ENCODE data around the gene CCDC137.

The CCDC137 gene

GRCh38 chr17:81652906-81653771 is 13.4 kb upstream of the CCDC137 start:
- DNase-seq, result no peak

- DNase-seq, result no peak
Measured at GRCh38 chr17:81655378-81656117, 11.0 kb upstream of the CCDC137 start.

GRCh38 chr17:81656118-81656743 is 10.3 kb upstream of the CCDC137 start, which contains the start of gene PDE6G:
PDE6G (minus strand) TSS chr17:81656542; CDS start chr17:81653305, 3,237 bp downstream.
- no peak for DNase-seq

- no peak for DNase-seq
Measured at GRCh38 chr17:81656835-81657234, 9.7 kb upstream of the CCDC137 start.

- no peak for DNase-seq
Measured at GRCh38 chr17:81659038-81659437, 7.5 kb upstream of the CCDC137 start.

GRCh38 chr17:81660441-81660840 is 6.1 kb upstream of the CCDC137 start:
- DNase-seq, result no peak

- DNase-seq, result no peak
Measured at GRCh38 chr17:81662002-81662401, 4.5 kb upstream of the CCDC137 start.

GRCh38 chr17:81664051-81664470 is 2.5 kb upstream of the CCDC137 start:
- no peak for DNase-seq

- DNase-seq, result peak; percentile 83
Measured at GRCh38 chr17:81665205-81666091, 1.1 kb upstream of the CCDC137 start.

GRCh38 chr17:81666092-81666341 is 520 bp upstream of the CCDC137 start:
- no peak for DNase-seq

GRCh38 chr17:81667754-81668153 is 1.2 kb downstream of the CCDC137 start:
- no peak for DNase-seq

- no peak for DNase-seq
Measured at GRCh38 chr17:81672504-81672903, 6.0 kb downstream of the CCDC137 start.

GRCh38 chr17:81672954-81673353 is 6.4 kb downstream of the CCDC137 start:
- DNase-seq, result no peak

GRCh38 chr17:81673561-81674258 is 7.2 kb downstream of the CCDC137 start:
- no peak for DNase-seq

- DNase-seq, result peak; percentile 75
Measured at GRCh38 chr17:81675515-81676221, 9.1 kb downstream of the CCDC137 start.

- no peak for DNase-seq
Measured at GRCh38 chr17:81676906-81677305, 10.4 kb downstream of the CCDC137 start.

GRCh38 chr17:81680150-81680549 is 13.6 kb downstream of the CCDC137 start:
- DNase-seq, result no peak

GRCh38 chr17:81681672-81682071 is 15.1 kb downstream of the CCDC137 start:
- no peak for DNase-seq

- DNase-seq, result no peak
Measured at GRCh38 chr17:81682565-81683207, 16.1 kb downstream of the CCDC137 start.

- DNase-seq, result no peak
Measured at GRCh38 chr17:81683208-81683583, 16.7 kb downstream of the CCDC137 start.

Data from activated effector memory CD4-positive, alpha-beta T cell treated with anti-CD3 and anti-CD28 coated beads, Interleukin-2, amount 50 U/mL, for 16 hours (primary cell).